HFFc6 (cell line): ENCODE measurements around the gene POGK. TPM values are rescaled to one million over a fixed set of nuclear protein-coding genes. Genes with fewer than 3 reads are reported as not detected.

Experiments used
- DNase-seq: peaks from one replicate; pipeline ENCODE4 v3.0.0-alpha.2; 2018
- H3K27ac Mint-ChIP-seq: 2 replicates; pipeline ENCODE4 v1.8.0; 2020; ENCODE audit warnings: mild to moderate bottlenecking, mixed read lengths
- H3K27me3 Mint-ChIP-seq: 2 replicates; pipeline ENCODE4 v1.8.0; 2021; ENCODE audit warnings: mild to moderate bottlenecking, moderate library complexity, mixed read lengths; ENCODE audit not compliant: insufficient read depth
- H3K36me3 Mint-ChIP-seq: 2 replicates; pipeline ENCODE4 v1.8.0; 2021; ENCODE audit warnings: low read depth, mixed read lengths
- H3K4me1 Mint-ChIP-seq: 2 replicates; pipeline ENCODE4 v1.8.0; 2020; ENCODE audit warnings: low read depth, mixed read lengths
- H3K4me3 Mint-ChIP-seq: 2 replicates; pipeline ENCODE4 v1.8.0; 2020; ENCODE audit warnings: mild to moderate bottlenecking, moderate library complexity, mixed read lengths
- H3K9me3 Mint-ChIP-seq: 2 replicates; pipeline ENCODE4 v1.8.0; 2020; ENCODE audit warnings: mild to moderate bottlenecking, mixed read lengths
- total RNA-seq, 6 experiments: library from RNA; stranded (reverse); fragmentation: NEBNext Ultra II Directional; extraction: Animal tissue kit (Norgen Biotek cat#: 25700); gene quantifications; 2 replicates in 1 of 6; 3 replicates in 5 of 6; pipeline ENCODE4 v1.2.3, GENCODE V29; 2021
- TF ChIP-seq, protein P1 (sequence below): fragments of 200-600 bp; sonication (generic); IDR thresholded peaks from 2 replicates; pipeline ENCODE4 v1.5.0; 2021; ENCODE audit warnings: antibody characterized with exemption, mild to moderate bottlenecking

POGK gene
- total RNA-seq, 6 experiments from 2014 or later: 27.6 to 36.3 (median 29.4) TPM

DNA sequence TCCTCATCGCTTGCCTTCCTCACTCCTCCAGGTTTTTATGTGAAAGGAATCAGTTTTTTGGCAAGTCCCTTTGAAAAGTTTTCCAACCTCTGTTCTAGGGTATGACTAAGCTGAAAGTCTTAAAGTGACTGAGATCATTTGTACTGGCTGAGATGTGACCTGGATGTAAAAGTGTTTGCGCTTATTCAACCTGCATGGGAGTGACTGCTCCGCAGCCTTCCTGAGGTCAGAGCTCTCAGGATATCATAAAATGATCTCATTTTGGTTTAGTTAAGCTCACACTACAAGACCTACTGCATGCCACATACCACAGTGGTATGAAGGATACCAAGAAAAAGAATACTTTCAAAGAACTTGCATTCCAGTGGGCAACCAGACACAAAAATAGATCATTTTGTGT, 66.6 kb downstream of the POGK start:
- Mint-ChIP-seq H3K9me3 (no peaks in the 10 kb centered on the region), H3K27ac (peak overlapping the region; percentile 44), H3K4me1 (peaks cover 53% of the 10 kb centered on the region), H3K27me3 (peaks cover 8% of the 10 kb centered on the region), H3K36me3 (no peaks in the 10 kb centered on the region), H3K4me3 (peak overlapping the region; percentile 28)
- TF ChIP-seq, protein P1, sequence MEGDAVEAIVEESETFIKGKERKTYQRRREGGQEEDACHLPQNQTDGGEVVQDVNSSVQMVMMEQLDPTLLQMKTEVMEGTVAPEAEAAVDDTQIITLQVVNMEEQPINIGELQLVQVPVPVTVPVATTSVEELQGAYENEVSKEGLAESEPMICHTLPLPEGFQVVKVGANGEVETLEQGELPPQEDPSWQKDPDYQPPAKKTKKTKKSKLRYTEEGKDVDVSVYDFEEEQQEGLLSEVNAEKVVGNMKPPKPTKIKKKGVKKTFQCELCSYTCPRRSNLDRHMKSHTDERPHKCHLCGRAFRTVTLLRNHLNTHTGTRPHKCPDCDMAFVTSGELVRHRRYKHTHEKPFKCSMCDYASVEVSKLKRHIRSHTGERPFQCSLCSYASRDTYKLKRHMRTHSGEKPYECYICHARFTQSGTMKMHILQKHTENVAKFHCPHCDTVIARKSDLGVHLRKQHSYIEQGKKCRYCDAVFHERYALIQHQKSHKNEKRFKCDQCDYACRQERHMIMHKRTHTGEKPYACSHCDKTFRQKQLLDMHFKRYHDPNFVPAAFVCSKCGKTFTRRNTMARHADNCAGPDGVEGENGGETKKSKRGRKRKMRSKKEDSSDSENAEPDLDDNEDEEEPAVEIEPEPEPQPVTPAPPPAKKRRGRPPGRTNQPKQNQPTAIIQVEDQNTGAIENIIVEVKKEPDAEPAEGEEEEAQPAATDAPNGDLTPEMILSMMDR: no peak
- DNase-seq: peak; percentile 79

Other genes with a start within 250 kb of the POGK start
- gene TADA1, start 36.8 kb downstream of the POGK start, total RNA-seq: 1 to 10 TPM; 6.5 to 8.1 (median 7.0) TPM
- gene ILDR2, start 136.1 kb downstream of the POGK start, total RNA-seq: not detected
- gene MAEL, start 149.8 kb downstream of the POGK start, total RNA-seq: not detected